GM20000 (cell line): ENCODE results near the gene RNF168.

ENCODE experiments used
- DNase-seq: peaks from one replicate; pipeline ENCODE4 v3.0.0; 2012; ENCODE audit warnings: low spot score
- CTCF ChIP-seq: IDR thresholded peaks from 2 replicates; pipeline ENCODE4 v1.5.1; 2012; ENCODE audit warnings: mild to moderate bottlenecking, control low read depth; ENCODE audit errors: extremely low read depth, missing control alignments

RNF168 gene

GRCh38 chr3:196541684-196542445, 38.3 kb upstream of the RNF168 start:
- DNase-seq, result no peak
- no peak for TF ChIP-seq CTCF

GRCh38 chr3:196537319-196537984, 33.9 kb upstream of the RNF168 start:
- DNase-seq, result peak; percentile 67
- TF ChIP-seq CTCF, result peak; percentile 31

GRCh38 chr3:196533260-196533681, 29.7 kb upstream of the RNF168 start:
- TF ChIP-seq CTCF, result no peak
- DNase-seq, result no peak

GRCh38 chr3:196531418-196531817, 27.9 kb upstream of the RNF168 start:
- TF ChIP-seq CTCF, result no peak
- no peak for DNase-seq

GRCh38 chr3:196528639-196529233, 25.2 kb upstream of the RNF168 start:
- DNase-seq, result peak; percentile 97
- peak; percentile 83 for TF ChIP-seq CTCF

GRCh38 chr3:196525141-196525540, 21.6 kb upstream of the RNF168 start:
- DNase-seq, result no peak
- TF ChIP-seq CTCF, result no peak

GRCh38 chr3:196524527-196524926, 21.0 kb upstream of the RNF168 start:
- no peak for DNase-seq
- TF ChIP-seq CTCF, result no peak
